KMS-11 (cell line): Measurements from ENCODE around the gene RPEL1.

ENCODE experiments used
- H2AFZ ChIP-seq: fragments of 200-600 bp; sonication (generic); 2 replicates; pipeline ENCODE4 v1.6.1; 2016; ENCODE audit warnings: antibody characterized with exemption, mixed run types, low read depth
- H3K27ac ChIP-seq: fragments of 200-600 bp; sonication (generic); 2 replicates; pipeline ENCODE4 v1.6.1; 2016; ENCODE audit warnings: mild to moderate bottlenecking, mixed run types
- H3K27me3 ChIP-seq: fragments of 200-600 bp; sonication (generic); 2 replicates; pipeline ENCODE4 v1.6.1; 2017; ENCODE audit warnings: mild to moderate bottlenecking, low read depth, mixed run types, moderate library complexity; ENCODE audit not compliant: insufficient read depth
- H3K36me3 ChIP-seq: fragments of 200-600 bp; sonication (generic); 2 replicates; pipeline ENCODE4 v1.6.1; 2017; ENCODE audit warnings: mild to moderate bottlenecking, mixed run types; ENCODE audit not compliant: insufficient read depth
- H3K4me1 ChIP-seq: fragments of 200-600 bp; sonication (generic); 2 replicates; pipeline ENCODE4 v1.6.1; 2016; ENCODE audit warnings: mild to moderate bottlenecking, low read depth, mixed run types; ENCODE audit not compliant: poor library complexity, severe bottlenecking
- H3K4me2 ChIP-seq: fragments of 200-600 bp; sonication (generic); 2 replicates; pipeline ENCODE4 v1.7.0; 2016; ENCODE audit warnings: mild to moderate bottlenecking, mixed run types
- H3K4me3 ChIP-seq: fragments of 200-600 bp; sonication (generic); IDR thresholded peaks from 2 replicates; pipeline ENCODE4 v1.6.1; 2017; ENCODE audit warnings: low read depth, low read length, mixed read lengths; ENCODE audit not compliant: insufficient read depth
- H3K79me2 ChIP-seq: fragments of 200-600 bp; sonication (generic); 2 replicates; pipeline ENCODE4 v1.6.1; 2016; ENCODE audit warnings: low read depth, mixed run types; ENCODE audit not compliant: insufficient read depth
- H3K9ac ChIP-seq: fragments of 200-600 bp; sonication (generic); 2 replicates; pipeline ENCODE4 v1.6.1; 2016; ENCODE audit warnings: mild to moderate bottlenecking, mixed run types
- H4K20me1 ChIP-seq: fragments of 200-600 bp; sonication (generic); 2 replicates; pipeline ENCODE4 v1.6.1; 2016; ENCODE audit warnings: mild to moderate bottlenecking, mixed run types; ENCODE audit not compliant: insufficient read depth
- CTCF ChIP-seq: fragments of 200-600 bp; sonication (generic); conservative IDR thresholded peaks from 2 replicates; pipeline ENCODE4 v1.6.1; 2017; ENCODE audit warnings: low read depth, mild to moderate bottlenecking, antibody characterized with exemption, low read length, moderate library complexity, mixed read lengths

RPEL1 gene

DNA sequence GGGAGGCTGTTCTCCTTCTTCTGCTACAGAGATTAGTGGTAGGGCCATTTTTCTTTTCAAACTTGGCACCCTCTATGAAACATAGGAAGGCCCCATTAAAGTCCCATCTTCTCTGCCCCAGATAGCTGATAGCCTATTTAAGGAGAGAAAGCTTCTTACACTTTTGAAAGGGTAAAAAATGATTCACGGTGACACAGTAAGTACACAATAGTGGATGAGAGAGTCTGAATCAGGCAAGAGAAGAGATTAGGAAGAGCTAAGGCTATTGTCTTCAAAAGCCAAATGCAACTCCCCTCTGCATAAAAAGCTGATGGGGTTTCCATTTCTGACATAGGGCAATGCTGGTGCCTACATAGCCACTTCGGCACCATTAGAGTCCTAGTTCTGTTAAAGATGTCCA lies 34.8 kb downstream of the RPEL1 start:
- H4K20me1 ChIP-seq: no peaks in the 10 kb centered on the region
- H3K27ac ChIP-seq: no peak overlapping the region
- H2AFZ ChIP-seq: no peak overlapping the region
- no peak overlapping the region for H3K9ac ChIP-seq
- no peak overlapping the region for H3K4me3 ChIP-seq
- H3K4me1 ChIP-seq: no peaks in the 10 kb centered on the region
- no peak overlapping the region for H3K4me2 ChIP-seq
- no peak for TF ChIP-seq CTCF
- H3K79me2 ChIP-seq: no peaks in the 10 kb centered on the region
- no peaks in the 10 kb centered on the region for H3K36me3 ChIP-seq
- no peaks in the 10 kb centered on the region for H3K27me3 ChIP-seq

- H3K79me2 ChIP-seq: no peaks in the 10 kb centered on the region
- no peak overlapping the region for H3K4me2 ChIP-seq
- no peak for TF ChIP-seq CTCF
- H3K27me3 ChIP-seq: no peaks in the 10 kb centered on the region
- H3K4me3 ChIP-seq: no peak overlapping the region
- no peaks in the 10 kb centered on the region for H3K4me1 ChIP-seq
- H3K27ac ChIP-seq: no peak overlapping the region
- H3K9ac ChIP-seq: no peak overlapping the region
- no peaks in the 10 kb centered on the region for H3K36me3 ChIP-seq
- no peaks in the 10 kb centered on the region for H4K20me1 ChIP-seq
- H2AFZ ChIP-seq: no peak overlapping the region
These were observed 36.1 kb downstream of the RPEL1 start for GRCh38 chr10:103281753-103282152.

DNA sequence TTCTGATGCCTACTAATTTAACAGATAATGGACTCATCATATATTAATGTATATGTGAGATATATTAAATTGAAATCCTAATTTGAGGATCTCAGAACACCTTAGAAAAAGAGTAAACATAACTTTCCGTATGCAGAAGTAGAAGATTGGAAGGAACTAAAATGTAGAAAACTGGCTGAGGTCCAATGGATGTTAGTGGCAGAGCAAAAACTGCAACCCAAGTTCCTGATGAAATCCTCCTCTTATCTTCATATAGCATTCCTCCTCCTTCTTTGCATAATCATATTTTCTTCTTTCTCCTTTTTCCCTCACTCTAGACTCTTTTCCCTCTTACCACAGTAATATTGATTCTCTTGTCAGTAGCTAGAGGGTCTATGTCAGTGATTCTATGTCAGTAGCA lies 37.3 kb downstream of the RPEL1 start:
- no peak for TF ChIP-seq CTCF
- H3K79me2 ChIP-seq: no peaks in the 10 kb centered on the region
- H3K9ac ChIP-seq: no peak overlapping the region
- no peak overlapping the region for H2AFZ ChIP-seq
- H3K4me1 ChIP-seq: no peaks in the 10 kb centered on the region
- H3K4me2 ChIP-seq: no peak overlapping the region
- H3K36me3 ChIP-seq: no peaks in the 10 kb centered on the region
- no peaks in the 10 kb centered on the region for H4K20me1 ChIP-seq
- no peaks in the 10 kb centered on the region for H3K27me3 ChIP-seq
- no peak overlapping the region for H3K4me3 ChIP-seq
- no peak overlapping the region for H3K27ac ChIP-seq

DNA sequence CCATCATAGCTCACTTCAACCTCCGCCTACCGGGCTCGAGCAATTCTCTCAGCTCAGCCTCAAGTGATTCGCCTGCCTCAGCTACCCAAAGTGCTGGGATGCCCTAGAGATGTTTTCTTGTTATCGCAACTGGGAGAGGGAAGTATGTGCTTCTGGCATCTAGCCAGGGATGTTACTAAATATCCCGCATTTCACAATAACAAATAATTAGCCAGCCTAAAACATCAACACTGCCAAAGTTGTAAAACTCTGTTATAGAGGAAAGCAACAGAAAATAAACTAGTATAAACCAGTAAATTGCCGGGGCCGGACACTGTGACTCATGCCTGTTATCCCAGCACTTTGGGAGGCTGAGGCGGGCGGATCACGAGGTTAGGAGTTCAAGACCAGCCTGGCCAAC lies 38.5 kb downstream of the RPEL1 start:
- H4K20me1 ChIP-seq: no peaks in the 10 kb centered on the region
- no peaks in the 10 kb centered on the region for H3K36me3 ChIP-seq
- H2AFZ ChIP-seq: no peak overlapping the region
- no peak overlapping the region for H3K4me2 ChIP-seq
- no peaks in the 10 kb centered on the region for H3K27me3 ChIP-seq
- no peak for TF ChIP-seq CTCF
- no peaks in the 10 kb centered on the region for H3K4me1 ChIP-seq
- no peak overlapping the region for H3K4me3 ChIP-seq
- no peak overlapping the region for H3K9ac ChIP-seq
- H3K79me2 ChIP-seq: no peaks in the 10 kb centered on the region
- no peak overlapping the region for H3K27ac ChIP-seq

DNA sequence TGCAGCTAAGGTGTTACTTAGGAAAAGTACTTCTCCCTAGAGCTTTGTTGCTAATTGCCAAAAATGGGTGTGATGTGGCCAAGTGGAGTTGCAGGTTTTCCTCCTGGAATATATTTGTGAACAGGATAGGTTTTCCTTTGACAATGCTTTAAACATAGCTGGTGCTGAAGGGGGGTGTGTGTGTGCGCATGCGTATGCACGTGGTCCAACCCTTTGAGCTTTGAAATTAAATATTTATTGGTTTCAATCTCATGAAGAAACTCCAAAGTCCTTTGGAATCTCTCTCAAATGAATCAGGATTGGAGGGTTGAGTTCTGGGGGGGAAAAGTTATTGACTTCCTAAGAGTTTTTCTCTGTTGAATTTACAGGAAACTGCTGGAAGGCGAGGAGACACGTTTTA lies 42.3 kb downstream of the RPEL1 start:
- Histone ChIP-seq H3K4me1 (no peaks in the 10 kb centered on the region), H4K20me1 (no peaks in the 10 kb centered on the region), H2AFZ (no peak overlapping the region), H3K4me3 (no peak overlapping the region), H3K27me3 (no peaks in the 10 kb centered on the region), H3K4me2 (no peak overlapping the region), H3K79me2 (no peaks in the 10 kb centered on the region), H3K27ac (no peak overlapping the region), H3K9ac (no peak overlapping the region), H3K36me3 (no peaks in the 10 kb centered on the region)
- TF ChIP-seq CTCF: no peak
